ENCODE results near the gene KRTAP9-3.
"Not testable (repeated sequence)": the region's sequence is repeated elsewhere in the genome, so short reads cannot be mapped to it uniquely, and the experiment has no call there.

The KRTAP9-3 gene

DNA sequence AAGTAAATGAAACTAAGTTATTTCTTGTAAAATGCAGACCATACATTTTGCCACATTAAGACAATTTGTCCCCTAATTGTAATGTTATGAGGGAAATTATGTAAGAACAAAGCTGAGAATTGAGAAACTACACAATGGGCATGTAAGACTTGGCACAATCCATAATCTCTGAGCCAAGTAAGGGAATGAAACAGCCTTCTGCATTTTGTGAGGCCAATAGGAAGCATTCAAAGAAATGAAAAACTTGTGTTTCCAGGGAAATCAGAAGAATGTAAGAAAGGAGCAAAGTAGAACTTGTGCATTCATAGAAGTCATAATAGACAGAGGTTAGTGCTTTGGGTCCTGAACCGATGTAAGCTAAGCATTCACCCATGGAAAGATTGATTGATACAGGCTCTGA, 19.0 kb downstream of the KRTAP9-3 start:
- no peak for DNase-seq (ENCODE audit: low read depth)

DNA sequence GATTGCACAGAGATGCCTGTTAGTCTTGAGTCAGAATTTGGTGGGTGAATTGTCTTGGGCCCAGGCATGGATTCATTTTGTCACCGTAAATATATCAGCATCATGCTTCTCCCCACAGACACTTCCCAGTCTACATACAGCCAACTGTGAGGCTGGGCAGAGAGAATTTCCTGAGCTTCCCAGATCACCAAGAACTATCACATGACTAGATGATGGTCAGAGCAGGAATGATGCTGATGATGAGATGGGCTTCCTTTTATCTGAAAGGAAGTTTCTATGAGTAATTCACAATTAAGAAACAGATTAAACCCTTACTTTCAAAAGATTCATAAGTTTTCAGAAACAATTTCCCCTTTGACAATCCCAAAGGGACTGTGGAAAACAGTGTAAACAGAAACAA, 22.6 kb downstream of the KRTAP9-3 start:
- no peak for DNase-seq (ENCODE audit: low read depth)

DNA sequence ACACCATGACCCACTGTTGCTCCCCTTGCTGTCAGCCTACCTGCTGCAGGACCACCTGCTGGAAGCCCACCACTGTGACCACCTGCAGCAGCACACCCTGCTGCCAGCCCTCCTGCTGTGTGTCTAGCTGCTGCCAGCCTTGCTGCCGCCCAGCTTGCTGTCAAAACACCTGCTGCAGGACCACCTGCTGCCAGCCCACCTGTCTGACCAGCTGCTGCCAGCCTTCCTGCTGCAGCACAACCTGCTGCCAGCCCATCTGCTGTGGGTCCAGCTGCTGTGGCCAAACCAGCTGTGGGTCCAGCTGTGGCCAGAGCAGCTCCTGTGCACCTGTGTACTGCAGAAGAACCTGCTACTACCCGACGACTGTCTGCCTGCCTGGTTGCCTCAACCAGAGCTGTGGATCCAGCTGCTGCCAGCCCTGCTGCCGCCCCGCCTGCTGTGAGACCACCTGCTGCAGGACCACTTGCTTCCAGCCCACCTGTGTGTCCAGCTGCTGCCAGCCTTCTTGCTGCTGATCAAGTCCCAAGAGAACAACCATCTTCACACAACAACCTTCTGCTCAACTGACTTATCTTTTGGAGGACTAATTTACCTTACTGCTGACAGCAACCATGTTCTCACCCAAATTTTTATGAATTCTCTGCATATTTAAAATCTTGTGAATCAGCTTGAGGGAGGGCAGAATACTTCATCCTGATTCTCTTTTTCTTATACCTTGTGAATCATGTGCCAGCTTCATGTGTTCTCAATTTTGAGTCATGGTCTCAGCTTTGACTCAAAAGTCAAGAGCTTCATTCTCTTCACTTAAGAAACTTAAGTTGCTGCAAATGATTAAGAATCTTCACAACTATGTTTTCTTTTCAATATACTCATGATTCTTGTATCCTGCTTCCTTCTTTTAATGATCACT, 23.4 kb downstream of the KRTAP9-3 start, which contains the start of gene KRTAP9-9:
TSS of gene KRTAP9-9 (plus strand) at position 4 of the 910 bp plus-strand sequence.
- DNase-seq (ENCODE audit: low read depth) = not testable (repeated sequence)

DNA sequence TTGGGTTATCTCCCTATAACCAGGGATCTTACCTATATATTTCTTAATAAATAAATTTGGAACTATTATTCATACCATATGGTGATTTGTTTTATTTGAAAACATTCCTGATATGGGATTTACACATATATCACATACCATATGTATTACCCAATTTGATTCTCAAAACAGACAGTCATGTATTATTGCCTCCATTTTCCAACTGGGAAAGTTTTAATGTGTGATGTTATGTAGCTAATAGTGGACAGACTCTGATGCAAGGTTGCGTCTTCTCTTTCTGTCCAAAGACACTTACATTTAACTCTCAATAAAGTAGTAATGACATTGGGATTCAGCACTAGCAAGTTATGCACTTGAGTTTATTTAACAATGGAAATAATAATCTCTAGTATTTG, 24.0 kb downstream of the KRTAP9-3 start:
- DNase-seq (ENCODE audit: low read depth) = no peak

DNA sequence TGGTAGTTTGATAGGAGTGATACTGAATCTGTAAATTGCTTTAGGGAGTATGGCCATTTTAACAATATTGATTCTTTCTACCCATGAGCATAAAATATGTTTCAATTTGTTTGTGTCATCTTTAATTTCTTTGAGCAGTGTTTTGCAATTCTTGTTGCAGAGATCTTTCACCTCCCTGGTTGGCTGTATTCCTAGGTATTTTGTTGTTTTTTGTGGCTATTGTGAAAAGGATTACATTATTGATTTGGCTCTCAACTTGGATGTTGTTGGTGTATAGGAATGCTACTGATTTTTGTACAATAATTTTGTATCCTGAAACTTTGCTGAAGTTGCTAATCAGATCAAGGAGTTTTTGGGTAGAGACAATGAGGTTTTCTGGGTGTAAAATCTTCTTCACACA, 26.2 kb downstream of the KRTAP9-3 start:
- no peak for DNase-seq (ENCODE audit: low read depth)

DNA sequence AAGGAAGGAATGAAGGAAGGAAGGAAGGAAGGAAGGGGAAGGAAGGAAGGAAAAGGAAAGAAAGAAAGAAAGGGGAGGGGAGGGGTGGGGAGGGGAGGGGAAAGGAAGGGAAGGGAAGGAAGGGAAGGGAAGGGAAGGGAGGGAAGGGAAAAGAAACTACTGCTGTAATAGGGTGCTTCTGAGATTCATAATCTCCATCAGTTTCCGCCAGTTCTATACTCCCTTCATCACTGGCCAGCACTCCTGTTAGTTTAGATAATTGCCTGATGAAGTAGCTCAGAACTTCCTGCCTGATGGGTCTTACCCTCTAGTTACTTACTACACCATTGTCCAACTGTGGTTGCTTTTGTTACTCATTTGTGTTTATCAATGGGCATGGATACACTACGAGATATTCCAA, 31.0 kb downstream of the KRTAP9-3 start:
- DNase-seq (ENCODE audit: low read depth) = no peak

DNA sequence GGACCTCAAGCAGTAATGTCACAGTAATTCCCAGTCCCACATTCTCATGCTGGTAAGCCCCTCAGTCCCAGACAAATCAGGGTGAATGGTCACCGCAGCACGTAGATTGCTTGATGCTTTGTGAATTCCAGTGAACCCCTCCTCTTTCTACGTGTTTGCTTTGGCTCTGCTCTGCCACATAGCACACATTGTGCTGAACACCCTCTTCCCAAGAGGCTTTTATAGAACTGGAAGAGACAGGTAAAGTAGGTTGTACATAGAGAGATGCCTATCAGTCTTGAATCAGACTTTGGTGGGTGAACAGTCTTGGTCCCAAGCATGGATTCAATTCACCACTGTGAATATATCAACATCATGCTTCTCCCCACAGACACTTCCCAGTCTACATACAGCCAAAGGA, 32.4 kb downstream of the KRTAP9-3 start:
- DNase-seq (ENCODE audit: low read depth) = no peak

DNA sequence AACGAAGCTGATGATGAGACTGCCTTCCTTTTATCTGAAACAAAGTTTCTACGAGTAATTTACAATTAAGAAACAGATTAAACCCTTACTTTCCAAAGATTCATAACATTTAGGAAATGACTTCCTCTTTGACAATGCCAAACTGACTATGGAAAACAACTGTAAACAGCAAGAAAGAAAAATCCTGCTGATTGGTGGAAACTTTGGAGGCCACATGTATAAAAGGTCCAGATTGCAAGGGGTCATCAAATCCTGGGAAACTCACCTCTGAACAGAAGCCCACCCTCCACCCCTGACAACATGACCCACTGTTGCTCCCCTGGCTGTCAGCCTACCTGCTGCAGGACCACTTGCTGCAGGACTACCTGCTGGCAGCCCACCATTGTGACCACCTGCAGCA, 32.8 kb downstream of the KRTAP9-3 start, which contains the start of gene KRTAP9-6:
TSS of gene KRTAP9-6 (plus strand) at position 301 of the 400 bp plus-strand sequence. CDS start at position 301, 0 bp downstream.
- DNase-seq (ENCODE audit: low read depth) = no peak

DNA sequence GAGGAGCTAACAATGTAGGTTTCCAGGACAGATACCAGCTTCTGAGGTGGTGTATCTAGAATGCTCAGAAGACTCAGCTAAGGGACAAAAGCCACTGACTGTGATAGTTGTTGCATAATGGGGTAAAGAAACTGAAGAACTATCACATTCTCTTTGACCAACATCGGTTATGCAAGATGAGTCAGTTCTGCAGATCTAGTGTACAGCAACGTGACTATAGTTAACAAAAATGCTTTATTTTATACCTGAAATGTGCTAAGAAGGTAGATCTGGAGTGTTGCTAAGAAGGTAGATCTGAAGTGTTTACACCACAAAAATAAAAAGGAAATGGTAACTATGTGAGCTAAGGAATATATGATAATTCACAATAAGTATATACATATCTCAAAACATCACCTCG, 35.5 kb downstream of the KRTAP9-3 start:
- no peak for DNase-seq (ENCODE audit: low read depth)

DNA sequence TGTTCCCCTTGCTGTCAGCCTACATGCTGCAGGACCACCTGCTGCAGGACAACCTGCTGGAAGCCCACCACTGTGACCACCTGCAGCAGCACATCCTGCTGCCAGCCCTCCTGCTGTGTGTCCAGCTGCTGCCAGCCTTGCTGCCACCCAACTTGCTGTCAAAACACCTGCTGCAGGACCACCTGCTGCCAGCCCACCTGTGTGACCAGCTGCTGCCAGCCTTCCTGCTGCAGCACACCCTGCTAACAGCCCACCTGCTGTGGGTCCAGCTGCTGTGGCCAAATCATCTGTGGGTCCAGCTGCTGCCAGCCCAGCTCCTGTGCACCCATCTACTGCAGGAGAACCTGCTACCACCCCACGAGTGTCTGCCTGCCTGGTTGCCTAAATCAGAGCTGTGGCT, 39.1 kb downstream of the KRTAP9-3 start:
- not testable (repeated sequence) for DNase-seq (ENCODE audit: low read depth)

DNA sequence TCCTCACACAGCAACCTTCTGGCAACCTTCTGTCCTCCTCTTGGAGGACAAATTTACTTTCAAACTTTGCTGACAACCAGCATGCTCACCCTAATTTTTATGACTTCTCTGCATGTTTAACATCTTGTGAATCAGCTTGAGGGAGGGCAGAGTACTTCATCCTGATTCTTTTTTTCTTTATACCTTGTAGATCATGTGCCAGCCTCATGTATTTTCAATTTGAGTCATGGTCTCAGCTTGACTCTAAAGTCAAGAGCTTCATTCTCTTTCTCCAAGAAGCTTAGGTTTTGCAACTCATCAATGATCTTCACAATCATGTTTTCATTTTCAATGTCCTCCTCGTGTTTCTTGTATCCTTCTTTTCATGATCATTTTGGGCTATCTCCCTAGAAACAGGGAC, 39.6 kb downstream of the KRTAP9-3 start:
- no peak for DNase-seq (ENCODE audit: low read depth)

DNA sequence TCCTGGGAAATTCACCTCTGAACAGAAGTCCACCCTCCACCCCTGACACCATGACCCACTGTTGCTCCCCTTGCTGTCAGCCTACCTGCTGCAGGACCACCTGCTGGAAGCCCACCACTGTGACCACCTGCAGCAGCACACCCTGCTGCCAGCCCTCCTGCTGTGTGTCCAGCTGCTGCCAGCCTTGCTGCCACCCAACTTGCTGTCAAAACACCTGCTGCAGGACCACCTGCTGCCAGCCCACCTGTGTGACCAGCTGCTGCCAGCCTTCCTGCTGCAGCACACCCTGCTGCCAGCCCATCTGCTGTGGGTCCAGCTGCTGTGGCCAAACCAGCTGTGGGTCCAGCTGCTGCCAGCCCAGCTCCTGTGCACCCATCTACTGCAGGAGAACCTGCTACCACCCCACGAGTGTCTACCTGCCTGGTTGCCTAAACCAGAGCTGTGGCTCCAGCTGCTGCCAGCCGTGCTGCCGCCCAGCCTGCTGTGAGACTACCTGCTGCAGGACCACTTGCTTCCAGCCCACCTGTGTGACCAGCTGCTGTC, 43.5 kb downstream of the KRTAP9-3 start, which contains the start of gene KRTAP9-7:
TSS of gene KRTAP9-7 (plus strand) at position 51 of the 543 bp plus-strand sequence. CDS start at position 51, 0 bp downstream.
- not testable (repeated sequence) for DNase-seq (ENCODE audit: low read depth)

DNA sequence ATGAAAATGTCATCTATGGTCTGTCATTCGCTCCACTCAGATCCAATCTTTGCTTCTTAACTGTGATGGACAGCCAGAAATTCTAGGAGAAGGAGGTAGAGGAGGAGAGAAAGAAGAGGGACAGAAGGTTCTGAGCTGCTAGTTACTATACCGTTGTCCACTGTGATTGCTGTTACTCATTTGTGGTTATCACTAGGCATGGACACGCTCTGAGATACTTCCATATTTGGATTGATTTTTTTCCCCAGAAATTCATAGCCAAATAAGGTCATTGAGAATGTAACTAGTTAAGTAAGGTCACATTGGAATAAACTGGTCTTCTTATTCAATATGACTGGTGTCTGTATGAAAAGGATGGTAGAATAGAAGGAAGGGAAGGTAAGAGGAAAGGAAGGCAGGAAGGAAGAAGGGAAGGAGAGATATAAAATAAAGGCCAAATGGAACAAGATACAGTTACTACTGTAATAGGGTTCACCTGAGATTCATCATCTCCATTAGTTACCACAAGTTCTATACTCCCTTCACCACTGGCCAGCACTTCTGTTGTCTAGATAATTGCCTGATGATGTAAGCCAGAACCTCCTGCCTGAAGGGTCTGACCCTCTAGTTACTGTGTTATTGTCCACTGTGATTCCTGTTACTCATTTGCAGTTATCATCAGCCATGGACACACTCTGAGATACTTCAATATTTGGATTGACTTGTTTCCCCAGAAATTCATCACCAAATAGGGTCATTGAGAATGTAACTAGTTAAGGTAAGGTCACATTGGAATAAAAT, 46.1 kb downstream of the KRTAP9-3 start:
- no peak for DNase-seq (ENCODE audit: low read depth)
